22Rv1 (cell line): ENCODE data around the gene PPP2R2B.

Experiments used
- H3K27ac ChIP-seq: fragments of 450-650 bp; 2 replicates; pipeline ENCODE4 v1.5.1; 2017
- ZFX ChIP-seq: fragments of 450-650 bp; IDR thresholded peaks from 2 replicates; pipeline ENCODE4 v1.6.1; 2017; ENCODE audit warnings: antibody characterized with exemption, borderline replicate concordance
- TF ChIP-seq, protein P1 (sequence below): fragments of 450-650 bp; IDR thresholded peaks from 2 replicates; pipeline ENCODE4 v1.5.1; 2017; ENCODE audit warnings: mild to moderate bottlenecking

PPP2R2B gene

GRCh38 chr5:146816775-146817387 lies 61.7 kb downstream of the PPP2R2B start:
- no peak overlapping the region for H3K27ac ChIP-seq

DNA sequence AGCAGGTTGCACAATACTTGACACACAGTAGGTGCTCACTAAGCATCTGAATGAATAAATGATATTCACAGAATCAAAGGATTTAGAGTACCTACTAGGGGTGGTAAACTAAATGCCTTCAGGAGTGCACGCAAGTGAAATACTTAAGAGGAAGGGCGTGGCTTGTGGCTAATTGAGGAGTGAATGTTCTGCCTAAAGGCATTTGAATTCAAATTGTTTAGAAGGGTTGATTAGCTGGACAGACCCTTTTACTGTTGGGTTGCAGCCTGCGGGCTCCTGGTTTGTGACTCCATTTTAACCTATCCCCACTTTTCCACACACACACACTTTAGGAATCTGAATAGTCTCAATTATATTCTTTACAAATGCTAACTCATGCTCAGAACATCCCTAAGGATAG lies 63.1 kb downstream of the PPP2R2B start:
- TF ChIP-seq, protein P1, sequence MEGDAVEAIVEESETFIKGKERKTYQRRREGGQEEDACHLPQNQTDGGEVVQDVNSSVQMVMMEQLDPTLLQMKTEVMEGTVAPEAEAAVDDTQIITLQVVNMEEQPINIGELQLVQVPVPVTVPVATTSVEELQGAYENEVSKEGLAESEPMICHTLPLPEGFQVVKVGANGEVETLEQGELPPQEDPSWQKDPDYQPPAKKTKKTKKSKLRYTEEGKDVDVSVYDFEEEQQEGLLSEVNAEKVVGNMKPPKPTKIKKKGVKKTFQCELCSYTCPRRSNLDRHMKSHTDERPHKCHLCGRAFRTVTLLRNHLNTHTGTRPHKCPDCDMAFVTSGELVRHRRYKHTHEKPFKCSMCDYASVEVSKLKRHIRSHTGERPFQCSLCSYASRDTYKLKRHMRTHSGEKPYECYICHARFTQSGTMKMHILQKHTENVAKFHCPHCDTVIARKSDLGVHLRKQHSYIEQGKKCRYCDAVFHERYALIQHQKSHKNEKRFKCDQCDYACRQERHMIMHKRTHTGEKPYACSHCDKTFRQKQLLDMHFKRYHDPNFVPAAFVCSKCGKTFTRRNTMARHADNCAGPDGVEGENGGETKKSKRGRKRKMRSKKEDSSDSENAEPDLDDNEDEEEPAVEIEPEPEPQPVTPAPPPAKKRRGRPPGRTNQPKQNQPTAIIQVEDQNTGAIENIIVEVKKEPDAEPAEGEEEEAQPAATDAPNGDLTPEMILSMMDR, result no peak
- no peak for TF ChIP-seq ZFX
- H3K27ac ChIP-seq, result no peak overlapping the region

More at GRCh38 chr5:146816775-146817387, 61.7 kb downstream of the PPP2R2B start:
- TF ChIP-seq ZFX, result no peak
- TF ChIP-seq, protein P1, result no peak

DNA sequence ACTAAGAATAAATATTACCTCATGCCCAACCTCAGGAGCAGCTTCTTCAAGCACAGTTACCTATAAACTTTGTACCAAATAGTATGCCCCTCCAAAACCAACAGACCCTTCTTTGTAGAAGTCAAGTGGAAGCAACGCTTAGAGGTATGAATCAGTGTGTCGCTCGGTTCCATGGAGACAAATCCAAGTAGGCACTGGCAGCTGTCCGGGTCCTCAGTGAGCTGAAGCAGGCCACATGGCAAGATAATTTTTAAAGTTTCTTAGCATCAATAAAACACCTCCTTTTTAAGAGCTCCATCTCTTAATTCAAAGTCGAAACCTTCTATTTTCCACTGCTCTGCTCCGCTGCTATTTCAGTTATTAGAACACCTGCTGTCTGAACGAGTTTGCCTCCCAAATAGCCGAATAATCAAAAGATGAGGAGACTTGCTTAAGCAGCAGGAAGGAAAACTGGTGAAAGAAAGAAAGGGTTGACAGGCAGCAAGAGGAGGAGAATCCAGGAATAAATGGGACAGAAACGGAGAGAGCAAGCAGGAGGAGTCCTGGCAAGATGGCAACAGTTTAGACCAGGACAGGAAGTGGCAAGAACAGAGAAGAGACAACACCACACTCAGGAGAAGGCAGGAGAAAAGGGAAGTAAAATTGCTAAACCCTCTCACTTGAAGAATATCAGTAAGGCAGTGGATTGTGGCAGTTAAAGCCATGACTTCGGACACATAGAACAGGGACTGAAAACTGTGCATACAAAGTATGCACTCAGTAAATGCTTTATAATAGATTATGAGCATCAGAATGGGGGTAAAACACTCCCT lies 65.0 kb downstream of the PPP2R2B start:
- no peak overlapping the region for H3K27ac ChIP-seq
- no peak for TF ChIP-seq ZFX
- TF ChIP-seq, protein P1, result no peak

GRCh38 chr5:146805081-146805480 lies 73.5 kb downstream of the PPP2R2B start:
- H3K27ac ChIP-seq, result no peak overlapping the region
- TF ChIP-seq, protein P1, result no peak
- no peak for TF ChIP-seq ZFX

DNA sequence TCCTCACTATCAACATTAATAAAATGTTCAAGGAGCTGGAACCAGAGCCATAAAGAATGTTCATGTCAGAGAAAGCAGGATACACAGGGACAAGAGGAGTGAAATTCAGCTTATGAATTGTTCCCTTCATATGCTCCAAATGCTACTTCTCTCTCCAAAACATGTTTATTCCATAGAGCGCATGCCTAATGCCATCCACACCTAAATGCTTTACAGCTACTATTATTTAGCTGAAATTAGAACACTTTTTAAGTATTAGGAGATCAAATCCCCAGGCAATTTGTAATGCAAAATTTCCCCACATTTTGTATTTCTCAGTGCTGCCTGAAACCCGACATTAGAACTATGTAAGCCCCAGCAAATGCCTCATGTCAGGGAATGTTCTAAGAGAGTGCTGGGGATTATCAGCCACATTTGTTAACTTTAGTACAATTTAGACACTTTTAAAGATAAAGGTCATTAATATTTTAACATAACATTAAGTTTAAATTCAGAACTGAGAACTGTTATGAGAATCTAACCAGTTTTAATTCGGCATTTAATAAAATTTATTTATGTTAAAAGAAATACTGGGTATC lies 75.5 kb downstream of the PPP2R2B start:
- H3K27ac ChIP-seq, result no peak overlapping the region
- TF ChIP-seq, protein P1, result no peak
- no peak for TF ChIP-seq ZFX

DNA sequence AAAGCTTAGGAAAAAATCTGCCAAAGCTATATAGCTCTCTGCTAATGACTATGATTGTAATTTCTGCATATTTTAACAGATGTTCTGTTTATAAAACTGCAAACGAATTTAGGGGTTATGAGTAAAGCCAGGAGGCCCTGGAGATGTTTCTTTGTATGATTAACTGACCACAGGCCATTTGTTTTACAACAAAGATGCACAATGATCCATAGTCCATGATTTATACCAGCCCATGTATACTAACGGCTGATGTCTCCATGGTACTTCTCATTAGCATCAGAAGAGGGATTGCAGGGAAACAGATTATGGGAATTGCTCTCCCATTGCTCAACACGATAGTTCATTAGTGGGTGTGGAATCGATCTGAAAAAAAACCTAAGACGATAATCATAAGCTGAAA lies 78.9 kb downstream of the PPP2R2B start:
- TF ChIP-seq, protein P1, result no peak
- TF ChIP-seq ZFX, result no peak
- H3K27ac ChIP-seq, result no peak overlapping the region

DNA sequence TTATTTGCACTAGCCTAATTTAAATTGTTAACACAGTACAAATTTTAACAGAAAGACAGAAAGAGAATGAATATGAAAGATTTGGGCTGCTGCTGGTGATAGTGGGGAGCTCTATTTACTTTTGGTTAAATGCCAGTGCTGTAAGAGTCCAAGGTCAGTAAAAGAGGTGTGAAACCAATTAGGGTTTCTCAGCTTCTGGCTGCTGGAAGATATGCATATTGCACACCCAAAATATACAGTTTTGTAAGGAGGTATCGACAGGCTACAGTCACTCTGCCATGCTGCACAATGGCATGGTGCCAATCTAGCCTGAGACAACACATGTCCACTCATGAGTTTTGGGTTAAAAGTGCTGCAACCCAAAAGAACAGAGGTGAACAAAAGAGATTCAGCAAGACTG lies 79.3 kb downstream of the PPP2R2B start:
- H3K27ac ChIP-seq, result no peak overlapping the region
- TF ChIP-seq ZFX, result no peak
- TF ChIP-seq, protein P1, result no peak
